Left renal cortex interstitium (tissue), 4 donors: ENCODE measurements around the gene FSHR. TPM values are rescaled to one million over a fixed set of nuclear protein-coding genes. Genes with fewer than 3 reads are reported as not detected.

Experiments
- DNase-seq, 4 donors: peaks; one replicate each; pipeline ENCODE4 v3.0.0-alpha.2; 2013; ENCODE audit warnings: low read depth in 4 of 4, low spot score in 2 of 4, missing footprints in 1 of 4
- polyA plus RNA-seq, 4 donors: library from polyadenylated mRNA; unstranded; fragments of 120-200 nt; gene quantifications; one replicate each; pipeline ENCODE4 v1.2.1, GENCODE V29; 2013; ENCODE audit not compliant: insufficient read length in 4 of 4

FSHR gene
- polyA plus RNA-seq, 4 donors, result not detected

GRCh38 chr2:48927355-48927754, 227.0 kb downstream of the FSHR start:
- no peak for DNase-seq

- no peak for DNase-seq
Measured at GRCh38 chr2:48915884-48916283, 238.4 kb downstream of the FSHR start.

GRCh38 chr2:48915227-48915626, 239.1 kb downstream of the FSHR start:
- DNase-seq, result no peak

GRCh38 chr2:48914477-48915089, 239.7 kb downstream of the FSHR start:
- DNase-seq, result no peak
